B cell (primary cell): ENCODE measurements around the gene CDC42SE1. TPM values are rescaled to one million over a fixed set of nuclear protein-coding genes. Genes with fewer than 3 reads are reported as not detected.

Experiments used
- ATAC-seq: fragments of 200-7000 bp; cut with Tn5 transposase; one replicate; pipeline ENCODE4 v1.10.0; 2021; ENCODE audit warnings: low read depth, mild to moderate bottlenecking, moderate number of reproducible peaks, moderate library complexity
- CTCF ChIA-PET: fragments of 350-600 bp; sonication (Branson Sonifier 250); formaldehyde crosslinking; loops from one replicate; lab custom pipeline; 2021; ENCODE audit warnings: antibody characterized with exemption, inconsistent platforms; lab: Charles Lee
- POLR2A ChIA-PET: fragments of 350-600 bp; sonication (Branson Sonifier 250); formaldehyde crosslinking; loops from one replicate; lab custom pipeline; 2021; ENCODE audit warnings: antibody characterized with exemption; lab: Charles Lee
- DNase-seq: peaks from one replicate; pipeline ENCODE4 v3.0.0; 2013
- H2AFZ ChIP-seq: 2 replicates; pipeline ENCODE4 v1.6.1; 2012; ENCODE audit warnings: mild to moderate bottlenecking, low read depth, low read length; ENCODE audit not compliant: insufficient read depth, poor library complexity, severe bottlenecking
- H3K27ac ChIP-seq, 2 donors: 1 replicate in 1 of 2; 2 replicates in 1 of 2; pipeline ENCODE4 v1.5.1; 2012 to 2013; ENCODE audit warnings: low read length in 2 of 2, mild to moderate bottlenecking in 2 of 2, moderate library complexity in 1 of 2
- H3K27me3 ChIP-seq, 4 experiments: fragments of 200-600 bp in 1 of 4; sonication (generic) in 1 of 4; replicated peaks in 1 of 4; 1 replicate in 2 of 4; 2 replicates in 2 of 4; pipeline versions ENCODE4 v1.6.1 to v1.7.0; 2013 to 2016; ENCODE audit warnings: low read length in 3 of 4, mild to moderate bottlenecking in 2 of 4, mixed read lengths in 1 of 4, moderate library complexity in 1 of 4; ENCODE audit not compliant: insufficient read depth in 4 of 4, control insufficient read depth in 3 of 4; ENCODE audit errors: control extremely low read depth in 1 of 4
- H3K36me3 ChIP-seq, 2 experiments: replicated peaks in 1 of 2; 1 replicate in 1 of 2; 2 replicates in 1 of 2; pipeline versions ENCODE4 v1.6.1 to v1.7.1; 2013; ENCODE audit warnings: low read length in 1 of 2; ENCODE audit not compliant: insufficient read depth in 2 of 2, control insufficient read depth in 1 of 2; ENCODE audit errors: control extremely low read depth in 1 of 2, extremely low read depth in 1 of 2
- H3K4me1 ChIP-seq, 2 donors: fragments of 200-600 bp in 1 of 2; sonication (generic) in 1 of 2; 1 replicate in 1 of 2; 2 replicates in 1 of 2; pipeline versions ENCODE4 v1.5.1 to v1.6.1; 2013 to 2017; ENCODE audit warnings: low read length in 2 of 2; ENCODE audit not compliant: control insufficient read depth in 2 of 2, insufficient read depth in 2 of 2
- H3K4me2 ChIP-seq: replicated peaks from 2 replicates; pipeline ENCODE3; 2012; ENCODE audit warnings: mild to moderate bottlenecking, low read depth, low read length; ENCODE audit not compliant: poor library complexity, severe bottlenecking
- H3K4me3 ChIP-seq, 5 experiments: fragments of 200-600 bp in 1 of 5; sonication (generic) in 1 of 5; 1 replicate in 3 of 5; 2 replicates in 2 of 5; pipeline versions ENCODE4 v1.5.1 to v1.7.0; 2011 to 2016; ENCODE audit warnings: low read length in 4 of 5, mild to moderate bottlenecking in 4 of 5, low read depth in 2 of 5, control low read depth in 1 of 5, moderate library complexity in 1 of 5; ENCODE audit not compliant: insufficient read depth in 1 of 5; ENCODE audit errors: control extremely low read depth in 1 of 5, extremely low read depth in 1 of 5
- H3K79me2 ChIP-seq: fragments of 200-600 bp; sonication (generic); one replicate; pipeline ENCODE4 v1.6.0; 2016; ENCODE audit warnings: low read length; ENCODE audit not compliant: control insufficient read depth, insufficient read depth
- H3K9ac ChIP-seq: fragments of 200-600 bp; sonication (generic); 2 replicates; pipeline ENCODE4 v1.6.1; 2017; ENCODE audit warnings: mild to moderate bottlenecking, low read length, moderate library complexity
- H3K9me3 ChIP-seq, 3 donors: one replicate each; pipeline versions ENCODE4 v1.6.1 to v1.7.1; 2013; ENCODE audit warnings: low read length in 2 of 3; ENCODE audit not compliant: control insufficient read depth in 2 of 3, insufficient read depth in 1 of 3; ENCODE audit errors: control extremely low read depth in 1 of 3
- H4K20me1 ChIP-seq: 2 replicates; pipeline ENCODE4 v1.6.0; 2012; ENCODE audit warnings: mild to moderate bottlenecking, low read length; ENCODE audit not compliant: insufficient read depth, control insufficient read depth, poor library complexity, severe bottlenecking
- H3K27ac Mint-ChIP-seq: one replicate; pipeline ENCODE4 v1.8.0; 2021; ENCODE audit warnings: mixed read lengths
- H3K27me3 Mint-ChIP-seq: one replicate; pipeline ENCODE4 v1.8.0; 2021; ENCODE audit warnings: mixed read lengths
- H3K4me1 Mint-ChIP-seq: one replicate; pipeline ENCODE4 v1.8.0; 2021; ENCODE audit warnings: mixed read lengths
- H3K4me3 Mint-ChIP-seq: one replicate; pipeline ENCODE4 v1.8.0; 2021; ENCODE audit warnings: mixed read lengths
- H3K9me3 Mint-ChIP-seq: one replicate; pipeline ENCODE4 v1.8.0; 2022; ENCODE audit warnings: mixed read lengths; ENCODE audit not compliant: insufficient read depth
- EZH2 ChIP-seq: IDR thresholded peaks from 2 replicates; pipeline ENCODE4 v1.6.1; 2012; ENCODE audit warnings: borderline replicate concordance, low read depth, mild to moderate bottlenecking, moderate library complexity, low read length; ENCODE audit not compliant: insufficient read depth, poor library complexity, severe bottlenecking
- WGBS: methylation state at CpG from one replicate; pipeline ENCODE4 v1.1.5; 2013; ENCODE audit warnings: missing lambda C conversion rate; ENCODE audit not compliant: insufficient coverage; 5-methylcytosine and 5-hydroxymethylcytosine counted together
- intact Hi-C: fragments of 100-400 bp; cut with micrococcal nuclease; formaldehyde crosslinking; loops from one replicate; pipeline ENCODE4 v1.10.0; 2022
- polyA plus RNA-seq: library from polyadenylated mRNA; depleted of rRNA; stranded (reverse); fragments of >200 nt; gene quantifications from 2 replicates; pipeline ENCODE4 v1.2.3, GENCODE V29; 2012
- total RNA-seq, 2 donors: library from RNA; stranded (reverse); fragments of 120-200 nt in 1 of 2; gene quantifications; 1 replicate in 1 of 2; 2 replicates in 1 of 2; pipeline versions ENCODE4 v1.2.3 to v1.2.4, GENCODE V29; 2013 to 2022
- TF ChIP-seq, protein P1 (sequence below): fragments of 200-600 bp; IDR thresholded peaks from one replicate; pipeline ENCODE4 v1.8.0; 2022; ENCODE audit warnings: antibody characterized with exemption, mild to moderate bottlenecking

CDC42SE1 gene
- total and polyA plus RNA-seq, 2 donors (not counting 1 experiment from before 2014, with no cell fraction given) = 238 to 366 TPM

DNA sequence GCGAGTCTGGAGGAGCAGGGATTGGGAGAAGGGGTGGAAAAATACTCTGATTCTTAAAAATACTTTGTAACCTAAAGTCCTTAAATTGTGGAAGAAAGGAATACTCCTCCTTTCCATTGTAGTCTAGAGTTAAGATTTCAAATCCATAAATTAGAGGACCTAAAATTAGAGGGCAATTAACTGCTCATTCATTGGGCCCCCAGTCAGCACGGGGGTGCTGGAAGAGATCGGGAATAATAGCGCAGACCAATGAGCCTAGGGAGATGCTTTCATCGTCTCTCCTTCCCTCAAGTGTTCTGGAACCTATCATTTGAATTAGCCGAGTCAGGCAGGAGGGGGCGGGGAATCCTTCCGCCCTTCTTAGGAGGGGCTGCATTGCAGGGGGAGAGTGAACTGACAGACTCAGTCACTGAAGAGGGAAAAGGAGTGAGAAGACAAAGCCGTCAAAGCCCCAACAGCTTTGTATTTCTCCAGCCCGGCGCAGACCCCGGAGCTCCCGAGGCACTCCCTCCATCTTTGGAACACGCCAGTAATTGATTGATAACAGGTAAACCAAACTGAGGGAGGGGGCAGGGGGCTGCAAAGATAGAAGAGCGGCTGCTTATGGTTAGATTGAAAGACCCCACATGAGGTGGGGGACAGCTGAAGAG lies 710 bp upstream of the CDC42SE1 start, which contains the start of gene MLLT11:
Gene MLLT11, plus strand, starts transcription at position 391 of the 650 bp plus-strand sequence. CDS start 6,828 bp downstream, outside the sequence.
- H3K79me2 ChIP-seq = peaks cover 53% of the 10 kb centered on the region
- 0% methylated on average over 7 of the region's 15 CpGs for WGBS

More for the DNA sequence above, 710 bp upstream of the CDC42SE1 start, which contains the start of gene MLLT11:
- peak within 1 kb of the TSS; percentile 99 for H3K4me3 Mint-ChIP-seq
- peaks cover 45% of the 10 kb centered on the region for H3K4me1 Mint-ChIP-seq
- H3K9me3 Mint-ChIP-seq = no peaks in the 10 kb centered on the region
- no peaks in the 10 kb centered on the region for H3K9me3 ChIP-seq
- intact Hi-C loops = no loop called here
- TF ChIP-seq, protein P1, sequence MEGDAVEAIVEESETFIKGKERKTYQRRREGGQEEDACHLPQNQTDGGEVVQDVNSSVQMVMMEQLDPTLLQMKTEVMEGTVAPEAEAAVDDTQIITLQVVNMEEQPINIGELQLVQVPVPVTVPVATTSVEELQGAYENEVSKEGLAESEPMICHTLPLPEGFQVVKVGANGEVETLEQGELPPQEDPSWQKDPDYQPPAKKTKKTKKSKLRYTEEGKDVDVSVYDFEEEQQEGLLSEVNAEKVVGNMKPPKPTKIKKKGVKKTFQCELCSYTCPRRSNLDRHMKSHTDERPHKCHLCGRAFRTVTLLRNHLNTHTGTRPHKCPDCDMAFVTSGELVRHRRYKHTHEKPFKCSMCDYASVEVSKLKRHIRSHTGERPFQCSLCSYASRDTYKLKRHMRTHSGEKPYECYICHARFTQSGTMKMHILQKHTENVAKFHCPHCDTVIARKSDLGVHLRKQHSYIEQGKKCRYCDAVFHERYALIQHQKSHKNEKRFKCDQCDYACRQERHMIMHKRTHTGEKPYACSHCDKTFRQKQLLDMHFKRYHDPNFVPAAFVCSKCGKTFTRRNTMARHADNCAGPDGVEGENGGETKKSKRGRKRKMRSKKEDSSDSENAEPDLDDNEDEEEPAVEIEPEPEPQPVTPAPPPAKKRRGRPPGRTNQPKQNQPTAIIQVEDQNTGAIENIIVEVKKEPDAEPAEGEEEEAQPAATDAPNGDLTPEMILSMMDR = no peak
- no peak for TF ChIP-seq EZH2
- H3K4me3 ChIP-seq = peak within 1 kb of the TSS; percentile 87 to 99 (median 97)
- H3K27me3 Mint-ChIP-seq = no peaks in the 10 kb centered on the region
- CTCF ChIA-PET = interaction anchor here (0.6 to 9.2 kb wide), 9 partner anchors 11 to 192 kb away, joined by 3 to 82 read pairs (median 5); partner anchors contain the start of genes C1orf56, GABPB2 and TNFAIP8L2
- H3K4me1 ChIP-seq = peaks cover 34 to 38% of the 10 kb centered on the region in 2 donors
- peak within 1 kb of the TSS; percentile 91 for H3K9ac ChIP-seq
- peak within 1 kb of the TSS; percentile 76 to 95 for H3K27ac ChIP-seq
- peaks cover 0 to 17% of the 10 kb centered on the region in 2 experiments for H3K36me3 ChIP-seq
- H4K20me1 ChIP-seq = peaks cover 13% of the 10 kb centered on the region
- POLR2A ChIA-PET = interaction anchor here (0.6 to 4.5 kb wide), 8 partner anchors 8 to 192 kb away, joined by 3 to 36 read pairs (median 4); partner anchors contain the start of genes C1orf56 and GABPB2
- no peaks in the 10 kb centered on the region for H3K27me3 ChIP-seq
- ATAC-seq (no peak), DNase-seq (peak; percentile 43)
- peak within 1 kb of the TSS; percentile 97 for H3K4me2 ChIP-seq
- peak within 1 kb of the TSS; percentile 94 for H3K27ac Mint-ChIP-seq
- peak within 1 kb of the TSS; percentile 90 for H2AFZ ChIP-seq
